Measurements from ENCODE around the gene DUS1L. TPM values are rescaled to one million over a fixed set of nuclear protein-coding genes. Genes with fewer than 3 reads are reported as not detected.

Gene DUS1L
- total RNA-seq, 5 donors from 2014 or later (not counting 1 experiment from before 2014, with no cell fraction given): 137 to 186 (median 177) TPM

DNA sequence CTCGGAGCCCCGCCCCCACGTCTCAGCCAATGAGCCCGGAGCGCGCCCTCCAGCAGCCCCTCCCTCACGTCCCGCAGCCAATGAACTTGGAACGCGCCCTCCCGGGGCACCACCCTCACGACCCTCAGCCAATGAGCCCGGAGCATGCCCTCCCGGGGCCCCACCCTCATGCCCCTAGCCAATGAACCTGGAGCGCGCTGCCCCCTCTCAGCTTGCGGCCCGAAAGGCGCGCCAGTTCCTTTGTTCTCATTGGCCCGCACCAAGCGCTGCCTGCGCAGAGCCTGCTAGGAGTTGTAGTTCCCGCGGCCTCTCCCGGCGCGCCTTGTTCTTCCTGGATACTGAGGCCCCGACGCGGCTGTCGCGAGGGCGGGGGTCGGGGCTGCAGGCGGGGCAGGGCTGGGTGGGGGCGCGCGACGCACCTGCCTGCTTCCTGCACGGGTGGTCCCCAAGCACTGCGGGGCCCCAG, 42.6 kb downstream of the DUS1L start, which contains the start of gene LRRC45:
LRRC45 (plus strand) TSS at position 325 of the 466 bp plus-strand sequence. CDS start 339 bp downstream, outside the sequence.
- DNase-seq: peak; percentile 98 to 100 (median 100)
- Histone ChIP-seq H3K27ac (ENCODE audit: low read length) (no peak within 1 kb of the TSS), H3K9me3 (no peaks in the 10 kb centered on the region), H3K36me3 (ENCODE audit: control insufficient read depth in 2 of 2, extremely low read depth in 1 of 2, insufficient read depth in 1 of 2, low read length in 1 of 2) (peaks cover 0 to 13% of the 10 kb centered on the region in 2 donors), H3K4me1 (ENCODE audit: control insufficient read depth in 1 of 2, extremely low read depth in 1 of 2, insufficient read depth in 2 of 2, low read length in 2 of 2) (peaks cover 12 to 42% of the 10 kb centered on the region in 2 experiments), H3K4me3 (ENCODE audit: control insufficient read depth in 1 of 2, extremely low read depth in 1 of 2, low read length in 1 of 2) (peak within 1 kb of the TSS; percentile 71 to 76), H3K27me3 (replicated peaks in 1 of 2; ENCODE audit: control insufficient read depth in 2 of 2, extremely low read depth in 1 of 2, insufficient read depth in 2 of 2, low read length in 1 of 2) (peaks cover 0 to 6% of the 10 kb centered on the region in 2 experiments)
- no peaks in the 10 kb centered on the region for H3K36me3 Mint-ChIP-seq
- H3K27ac Mint-ChIP-seq: peak within 1 kb of the TSS in 1 of 2 donors; percentile 48
- peaks cover 14 to 31% (median 19%) of the 10 kb centered on the region in 3 donors for H3K4me1 Mint-ChIP-seq
- peak within 1 kb of the TSS; percentile 72 to 81 (median 80) for H3K4me3 Mint-ChIP-seq
- under 1% methylated on average over 42 of the region's 42 CpGs for WGBS (ENCODE audit: insufficient coverage)
- no peaks in the 10 kb centered on the region for H3K9me3 Mint-ChIP-seq
- CTCF ChIA-PET: interaction anchor here in 1 of 2 donors (0.7 to 4.3 kb wide), 4 partner anchors 15 to 126 kb away, joined by 4 to 26 read pairs (median 13); partner anchors contain the start of gene DCXR
- peak; percentile 92 to 94 (median 93) for ATAC-seq (replicated peaks in 1 of 4)
- POLR2A ChIA-PET: interaction anchor here (0.5 to 0.7 kb wide), 4 partner anchors 15 to 340 kb away, joined by 3 to 6 read pairs (median 4); no protein-coding TSS in a partner anchor
- no peaks in the 10 kb centered on the region for H3K27me3 Mint-ChIP-seq

DNA sequence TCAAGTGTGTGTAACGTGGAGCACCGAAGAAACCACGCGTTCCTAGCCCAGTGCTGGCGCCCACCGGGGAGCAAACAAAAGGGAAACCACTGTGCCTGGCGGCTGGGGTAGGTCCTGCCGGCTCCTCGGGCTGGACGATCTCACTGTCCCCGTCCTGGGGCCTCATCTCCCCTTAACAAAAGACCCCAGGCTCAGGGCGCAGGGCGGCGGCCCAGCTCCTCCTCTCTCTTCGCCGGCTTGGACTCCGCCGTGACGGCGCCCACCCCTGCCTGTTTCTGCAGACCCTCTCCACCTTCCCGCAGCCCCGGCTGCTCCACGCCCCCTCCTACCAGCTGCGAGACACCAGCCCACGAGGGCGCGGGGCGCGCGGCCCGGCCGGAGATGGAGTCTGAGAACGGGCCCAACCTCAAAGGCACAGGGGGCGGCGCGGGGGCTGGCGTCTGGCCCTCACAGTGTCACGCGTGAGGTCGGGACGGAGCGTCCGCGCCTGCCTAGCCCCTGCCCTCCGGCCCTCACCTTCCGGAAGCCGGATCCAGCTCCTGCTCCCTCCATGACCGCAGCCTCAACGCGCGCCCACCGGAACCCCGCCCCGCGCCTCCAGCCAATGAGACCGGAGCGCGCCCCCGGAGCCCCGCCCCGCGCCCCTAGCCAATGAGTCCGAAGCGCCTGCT, 43.2 kb downstream of the DUS1L start, which contains the start of gene CENPX:
CENPX (minus strand) TSS at position 569 of the 671 bp plus-strand sequence; CDS start at position 552, 17 bp downstream.
- peaks cover 0 to 11% of the 10 kb centered on the region in 2 donors for H3K36me3 ChIP-seq (ENCODE audit: control insufficient read depth in 2 of 2, extremely low read depth in 1 of 2, insufficient read depth in 1 of 2, low read length in 1 of 2)
- ChIA-PET POLR2A (interaction anchor here (0.5 to 0.7 kb wide), 5 partner anchors 15 to 1671 kb away, joined by 3 to 6 read pairs (median 4); no protein-coding TSS in a partner anchor), CTCF (interaction anchor here (0.7 to 4.3 kb wide), 5 partner anchors 15 to 125 kb away, joined by 4 to 26 read pairs (median 9); partner anchors contain the start of gene DCXR (in 1 of the 2))
- peak within 1 kb of the TSS; percentile 71 to 76 for H3K4me3 ChIP-seq (ENCODE audit: control insufficient read depth in 1 of 2, extremely low read depth in 1 of 2, low read length in 1 of 2)
- peak within 1 kb of the TSS; percentile 4 for H3K27ac ChIP-seq (ENCODE audit: low read length)
- peak within 1 kb of the TSS; percentile 72 to 81 (median 80) for H3K4me3 Mint-ChIP-seq
- H3K9me3 ChIP-seq: no peaks in the 10 kb centered on the region
- peaks cover 14 to 31% (median 19%) of the 10 kb centered on the region in 3 donors for H3K4me1 Mint-ChIP-seq
- no peaks in the 10 kb centered on the region for H3K27me3 Mint-ChIP-seq
- peak within 1 kb of the TSS; percentile 39 to 48 for H3K27ac Mint-ChIP-seq
- H3K36me3 Mint-ChIP-seq: no peaks in the 10 kb centered on the region
- WGBS (ENCODE audit: insufficient coverage): under 1% methylated on average over 62 of the region's 64 CpGs
- H3K9me3 Mint-ChIP-seq: no peaks in the 10 kb centered on the region
- H3K4me1 ChIP-seq (ENCODE audit: control insufficient read depth in 1 of 2, extremely low read depth in 1 of 2, insufficient read depth in 2 of 2, low read length in 2 of 2): peaks cover 12 to 42% of the 10 kb centered on the region in 2 experiments
- no peak for ATAC-seq (replicated peaks in 1 of 4)
- DNase-seq: no peak
- H3K27me3 ChIP-seq (replicated peaks in 1 of 2; ENCODE audit: control insufficient read depth in 2 of 2, extremely low read depth in 1 of 2, insufficient read depth in 2 of 2, low read length in 1 of 2): peaks cover 0 to 6% of the 10 kb centered on the region in 2 experiments

DNA sequence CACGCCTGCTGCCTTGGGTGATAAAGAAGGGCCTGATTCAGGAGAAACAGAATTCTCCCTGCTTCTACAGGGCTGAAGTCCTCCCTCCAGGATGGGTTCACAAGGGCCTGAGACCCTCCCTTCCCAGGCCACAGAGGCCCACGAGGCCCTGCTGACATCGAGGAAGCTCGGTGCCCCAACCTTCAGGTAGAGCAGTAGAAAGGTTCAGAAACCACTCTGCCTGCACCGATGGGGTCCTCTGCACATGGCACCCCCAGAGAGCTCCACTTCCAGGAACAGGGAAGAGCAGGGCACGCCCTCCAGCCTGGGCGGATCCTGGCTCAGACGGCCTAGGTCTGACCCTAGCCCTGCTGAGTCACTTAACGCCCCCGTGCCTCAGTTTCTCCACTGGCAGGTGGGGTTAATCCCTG, 43.7 kb downstream of the DUS1L start:
- Mint-ChIP-seq H3K9me3 (no peaks in the 10 kb centered on the region), H3K27ac (peak overlapping the region; percentile 39 to 48), H3K27me3 (no peaks in the 10 kb centered on the region), H3K4me3 (peak overlapping the region; percentile 72 to 81 (median 80)), H3K4me1 (peaks cover 14 to 31% (median 19%) of the 10 kb centered on the region in 3 donors), H3K36me3 (no peaks in the 10 kb centered on the region)
- ATAC-seq (replicated peaks in 1 of 4) (no peak), DNase-seq (no peak)
- H3K9me3 ChIP-seq: no peaks in the 10 kb centered on the region
- peak overlapping the region; percentile 4 for H3K27ac ChIP-seq (ENCODE audit: low read length)
- peaks cover 0 to 6% of the 10 kb centered on the region in 2 experiments for H3K27me3 ChIP-seq (replicated peaks in 1 of 2; ENCODE audit: control insufficient read depth in 2 of 2, extremely low read depth in 1 of 2, insufficient read depth in 2 of 2, low read length in 1 of 2)
- H3K4me1 ChIP-seq (ENCODE audit: control insufficient read depth in 1 of 2, extremely low read depth in 1 of 2, insufficient read depth in 2 of 2, low read length in 2 of 2): peaks cover 12 to 42% of the 10 kb centered on the region in 2 experiments
- CTCF ChIA-PET: interaction anchor here (1.3 to 4.3 kb wide), 3 partner anchors 16 to 63 kb away, joined by 4 to 26 read pairs (median 17); partner anchors contain the start of gene DCXR (in 1 of the 2)
- H3K4me3 ChIP-seq (ENCODE audit: control insufficient read depth in 1 of 2, extremely low read depth in 1 of 2, low read length in 1 of 2): peak overlapping the region; percentile 71 to 76
- WGBS (ENCODE audit: insufficient coverage): 2% methylated on average over 7 of the region's 10 CpGs
- peaks cover 0 to 9% of the 10 kb centered on the region in 2 donors for H3K36me3 ChIP-seq (ENCODE audit: control insufficient read depth in 2 of 2, extremely low read depth in 1 of 2, insufficient read depth in 1 of 2, low read length in 1 of 2)
- POLR2A ChIA-PET: no interaction called here

DNA sequence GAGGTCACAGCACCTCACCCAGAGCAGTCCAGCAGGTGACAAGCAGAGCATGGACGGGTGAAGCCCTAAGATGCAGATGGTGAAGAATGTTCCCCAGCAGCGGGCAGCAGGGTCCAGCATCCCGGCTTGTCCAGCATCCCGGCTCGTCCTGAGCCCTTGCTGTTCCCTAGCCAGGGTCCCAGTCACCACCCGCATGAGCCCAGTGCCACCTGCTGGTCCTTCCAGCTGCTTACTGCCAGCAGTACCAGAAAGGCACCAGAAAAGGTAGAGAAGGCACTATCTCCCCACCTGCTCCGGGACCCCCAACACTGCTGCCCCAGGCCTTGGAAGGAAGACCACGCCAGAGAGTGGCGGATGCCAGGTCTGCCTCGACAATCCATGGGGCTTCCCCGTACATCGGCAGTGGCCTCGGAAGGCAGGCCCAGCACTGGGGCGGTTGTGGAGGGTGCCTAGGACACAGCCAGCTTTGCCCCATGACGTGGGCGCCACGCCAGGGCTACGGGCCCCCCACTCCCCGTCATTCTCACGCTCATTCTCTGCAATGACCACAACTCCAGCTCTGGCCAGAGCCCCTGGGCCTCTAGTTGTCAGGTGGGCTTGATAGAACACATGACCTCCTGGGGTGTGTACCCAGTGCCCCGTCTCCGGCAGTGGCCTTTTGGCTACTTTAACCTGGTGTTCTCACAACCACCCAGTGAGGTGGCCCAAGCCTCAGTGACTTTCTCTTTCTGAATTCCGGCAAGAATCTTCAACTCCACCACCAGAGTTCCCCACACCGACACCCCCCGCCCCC, 44.3 kb downstream of the DUS1L start:
- H3K4me1 ChIP-seq (ENCODE audit: control insufficient read depth in 1 of 2, extremely low read depth in 1 of 2, insufficient read depth in 2 of 2, low read length in 2 of 2): peaks cover 12 to 42% of the 10 kb centered on the region in 2 experiments
- WGBS (ENCODE audit: insufficient coverage): 47% methylated on average over 23 of the region's 25 CpGs
- DNase-seq (peak in 30 of 35 experiments; percentile 25 to 71 (median 47)), ATAC-seq (replicated peaks in 1 of 4) (no peak)
- peak overlapping the region; percentile 71 to 76 for H3K4me3 ChIP-seq (ENCODE audit: control insufficient read depth in 1 of 2, extremely low read depth in 1 of 2, low read length in 1 of 2)
- H3K4me3 Mint-ChIP-seq: peak overlapping the region; percentile 72 to 81 (median 80)
- H3K27ac Mint-ChIP-seq: peak overlapping the region; percentile 39 to 48
- CTCF ChIA-PET: interaction anchor here (1.3 to 4.3 kb wide), 3 partner anchors 17 to 62 kb away, joined by 4 to 26 read pairs (median 17); partner anchors contain the start of gene DCXR (in 1 of the 2)
- no peaks in the 10 kb centered on the region for H3K9me3 Mint-ChIP-seq
- no peak overlapping the region for H3K27ac ChIP-seq (ENCODE audit: low read length)
- no peaks in the 10 kb centered on the region for H3K27me3 Mint-ChIP-seq
- H3K36me3 Mint-ChIP-seq: no peaks in the 10 kb centered on the region
- peaks cover 0 to 6% of the 10 kb centered on the region in 2 experiments for H3K27me3 ChIP-seq (replicated peaks in 1 of 2; ENCODE audit: control insufficient read depth in 2 of 2, extremely low read depth in 1 of 2, insufficient read depth in 2 of 2, low read length in 1 of 2)
- no peaks in the 10 kb centered on the region for H3K9me3 ChIP-seq
- POLR2A ChIA-PET: no interaction called here
- peaks cover 14 to 31% (median 19%) of the 10 kb centered on the region in 3 donors for H3K4me1 Mint-ChIP-seq
- H3K36me3 ChIP-seq (ENCODE audit: control insufficient read depth in 2 of 2, extremely low read depth in 1 of 2, insufficient read depth in 1 of 2, low read length in 1 of 2): peaks cover 0 to 9% of the 10 kb centered on the region in 2 donors

DNA sequence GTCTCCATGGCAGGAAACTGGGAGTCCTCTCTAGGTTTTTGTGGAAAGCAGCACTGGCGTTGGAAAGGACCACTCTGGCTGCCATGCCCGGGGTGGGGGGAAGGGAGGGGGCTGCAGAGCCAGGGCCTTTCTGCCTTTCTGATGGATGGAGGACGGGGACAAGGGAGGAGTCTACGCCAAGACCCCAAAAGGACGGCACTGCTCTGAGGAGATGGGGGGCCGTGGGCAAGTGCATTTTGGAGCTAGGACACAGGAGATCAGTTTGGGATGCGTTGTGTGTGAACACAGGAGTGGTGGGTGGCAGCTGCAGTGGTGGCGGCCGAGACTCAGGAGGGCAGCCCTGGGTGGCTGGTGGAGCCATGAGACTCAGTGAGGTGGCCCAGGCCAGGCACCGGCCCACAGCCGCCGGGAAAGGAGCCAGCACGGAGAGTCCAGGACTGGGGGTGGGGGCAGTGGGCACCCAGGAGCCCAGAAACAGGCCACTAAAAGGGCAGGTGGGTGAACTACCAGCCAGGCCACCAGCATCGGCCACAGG, 45.0 kb downstream of the DUS1L start:
- H3K4me3 Mint-ChIP-seq: no peak overlapping the region
- Histone ChIP-seq H3K27me3 (replicated peaks in 1 of 2; ENCODE audit: control insufficient read depth in 2 of 2, extremely low read depth in 1 of 2, insufficient read depth in 2 of 2, low read length in 1 of 2) (peaks cover 0 to 6% of the 10 kb centered on the region in 2 experiments), H3K4me3 (ENCODE audit: control insufficient read depth in 1 of 2, extremely low read depth in 1 of 2, low read length in 1 of 2) (no peak overlapping the region), H3K9me3 (no peaks in the 10 kb centered on the region), H3K27ac (ENCODE audit: low read length) (no peak overlapping the region), H3K4me1 (ENCODE audit: control insufficient read depth in 1 of 2, extremely low read depth in 1 of 2, insufficient read depth in 2 of 2, low read length in 2 of 2) (peaks cover 12 to 42% of the 10 kb centered on the region in 2 experiments), H3K36me3 (ENCODE audit: control insufficient read depth in 2 of 2, extremely low read depth in 1 of 2, insufficient read depth in 1 of 2, low read length in 1 of 2) (peaks cover 0 to 9% of the 10 kb centered on the region in 2 donors)
- no peaks in the 10 kb centered on the region for H3K27me3 Mint-ChIP-seq
- no peak overlapping the region for H3K27ac Mint-ChIP-seq
- ATAC-seq (replicated peaks in 1 of 4) (no peak), DNase-seq (no peak)
- H3K4me1 Mint-ChIP-seq: peaks cover 14 to 28% (median 19%) of the 10 kb centered on the region in 3 donors
- ChIA-PET CTCF (interaction anchor here (0.8 to 4.3 kb wide), 4 partner anchors 11 to 61 kb away, joined by 5 to 26 read pairs (median 6); no protein-coding TSS in a partner anchor), POLR2A (no interaction called here)
- WGBS (ENCODE audit: insufficient coverage): 93% methylated on average over 14 of the region's 14 CpGs
- no peaks in the 10 kb centered on the region for H3K36me3 Mint-ChIP-seq
- no peaks in the 10 kb centered on the region for H3K9me3 Mint-ChIP-seq
